HL-60/S4 (cell line): Measurements from ENCODE around the gene PPDPF.

Source experiments
- in situ Hi-C: fragments of 300-500 bp; cut with MboI; formaldehyde crosslinking; loops from 2 replicates; pipeline ENCODE4 v1.14.3; 2022; ENCODE audit warnings: low sequenced_read_pairs

Gene PPDPF

GRCh38 chr20:63487116-63487764 is 33.3 kb upstream of the PPDPF start:
- in situ Hi-C loops: no loop called here

GRCh38 chr20:63487781-63488241 is 32.8 kb upstream of the PPDPF start:
- in situ Hi-C loops: no loop called here

- in situ Hi-C loops: no loop called here
Measured at GRCh38 chr20:63488315-63489251, 32.0 kb upstream of the PPDPF start.

GRCh38 chr20:63490416-63490815 is 30.1 kb upstream of the PPDPF start:
- in situ Hi-C loops: no loop called here

GRCh38 chr20:63491078-63491477 is 29.5 kb upstream of the PPDPF start:
- in situ Hi-C loops: no loop called here

- in situ Hi-C loops: no loop called here
Measured at GRCh38 chr20:63491635-63492230, 28.8 kb upstream of the PPDPF start.

- in situ Hi-C loops: no loop called here
Measured at GRCh38 chr20:63492518-63492917, 28.0 kb upstream of the PPDPF start.

GRCh38 chr20:63492982-63493381 is 27.6 kb upstream of the PPDPF start:
- in situ Hi-C loops: no loop called here

- in situ Hi-C loops: no loop called here
Measured at GRCh38 chr20:63493563-63494020, 27.0 kb upstream of the PPDPF start.

GRCh38 chr20:63494084-63494419 is 26.5 kb upstream of the PPDPF start:
- in situ Hi-C loops: no loop called here

- in situ Hi-C loops: no loop called here
Measured at GRCh38 chr20:63494420-63495166, 26.0 kb upstream of the PPDPF start.

GRCh38 chr20:63495167-63495720 is 25.3 kb upstream of the PPDPF start:
- in situ Hi-C loops: no loop called here

GRCh38 chr20:63495741-63496595 is 24.6 kb upstream of the PPDPF start:
- in situ Hi-C loops: no loop called here

- in situ Hi-C loops: no loop called here
Measured at GRCh38 chr20:63496596-63497120, 23.9 kb upstream of the PPDPF start.

- in situ Hi-C loops: no loop called here
Measured at GRCh38 chr20:63497138-63497945, 23.2 kb upstream of the PPDPF start.

GRCh38 chr20:63497946-63498935 is 22.3 kb upstream of the PPDPF start:
- in situ Hi-C loops: no loop called here

- in situ Hi-C loops: no loop called here
Measured at GRCh38 chr20:63498960-63499337, 21.6 kb upstream of the PPDPF start, which contains the start of gene EEF1A2. Gene EEF1A2 (minus strand): TSS chr20:63499083. CDS start chr20:63497763, 1,320 bp downstream.
